Globus pallidus (tissue), 1 donor: ENCODE data around the gene SUB1.
"Not testable (repeated sequence)": the region's sequence is repeated elsewhere in the genome, so short reads cannot be mapped to it uniquely, and the experiment has no call there.

Source experiments
- DNase-seq: peaks from one replicate; pipeline ENCODE4 v3.0.0-alpha.2; 2015; ENCODE audit warnings: low spot score

SUB1 gene

GRCh38 chr5:32585446-32586275, at the start of gene SUB1:
TSS of gene SUB1 (plus strand) at chr5:32585557. CDS start at chr5:32588513, 2,956 bp downstream.
- peak; percentile 94 for DNase-seq

- no peak for DNase-seq
Measured at GRCh38 chr5:32536246-32536645, 49.1 kb upstream of the SUB1 start.

- not testable (repeated sequence) for DNase-seq
Measured at GRCh38 chr5:32537437-32538029, 47.8 kb upstream of the SUB1 start.

- no peak for DNase-seq
Measured at GRCh38 chr5:32538031-32538547, 47.3 kb upstream of the SUB1 start.

- DNase-seq: no peak
Measured at GRCh38 chr5:32539981-32540845, 45.1 kb upstream of the SUB1 start.

GRCh38 chr5:32541241-32541640, 44.1 kb upstream of the SUB1 start:
- no peak for DNase-seq

- no peak for DNase-seq
Measured at GRCh38 chr5:32542216-32543059, 42.9 kb upstream of the SUB1 start.

GRCh38 chr5:32543291-32543690, 42.1 kb upstream of the SUB1 start:
- no peak for DNase-seq

GRCh38 chr5:32545102-32545800, 40.1 kb upstream of the SUB1 start:
- no peak for DNase-seq

GRCh38 chr5:32551194-32551593, 34.2 kb upstream of the SUB1 start:
- DNase-seq: no peak

- no peak for DNase-seq
Measured at GRCh38 chr5:32551865-32552264, 33.5 kb upstream of the SUB1 start.

- DNase-seq: not testable (repeated sequence)
Measured at GRCh38 chr5:32552491-32552890, 32.9 kb upstream of the SUB1 start.

- no peak for DNase-seq
Measured at GRCh38 chr5:32552936-32553335, 32.4 kb upstream of the SUB1 start.

- DNase-seq: not testable (repeated sequence)
Measured at GRCh38 chr5:32554181-32554780, 31.1 kb upstream of the SUB1 start.

GRCh38 chr5:32556543-32556942, 28.8 kb upstream of the SUB1 start:
- DNase-seq: not testable (repeated sequence)

- DNase-seq: no peak
Measured at GRCh38 chr5:32559411-32559810, 25.9 kb upstream of the SUB1 start.

- no peak for DNase-seq
Measured at GRCh38 chr5:32559921-32560320, 25.4 kb upstream of the SUB1 start.

- no peak for DNase-seq
Measured at GRCh38 chr5:32562056-32562455, 23.3 kb upstream of the SUB1 start.

GRCh38 chr5:32562843-32563242, 22.5 kb upstream of the SUB1 start:
- no peak for DNase-seq

GRCh38 chr5:32563614-32564013, 21.7 kb upstream of the SUB1 start:
- DNase-seq: no peak
